Right lobe of liver (tissue), 4 donors: ENCODE data around the gene FAM163B.

Experiments
- POLR2A ChIP-seq: fragments of 450-650 bp; IDR thresholded peaks from one replicate; pipeline ENCODE4 v1.6.1; 2017; ENCODE audit warnings: antibody characterized with exemption, mild to moderate bottlenecking
- TF ChIP-seq, protein P1 (sequence below), 4 donors: fragments of 200-600 bp in 3 of 4; fragments of 450-650 bp in 1 of 4; IDR thresholded peaks; one replicate each; pipeline versions ENCODE4 v1.5.1 to v1.8.0; 2016 to 2022; ENCODE audit warnings: antibody characterized with exemption in 4 of 4, mild to moderate bottlenecking in 2 of 4
- donor health status: DM: no; HTN: no; CAD: no.
- donor health status: DM: no; HTN: no; CAD: no.
- donor health status: DM: no; HTN: yes; CAD: no.

DNA sequence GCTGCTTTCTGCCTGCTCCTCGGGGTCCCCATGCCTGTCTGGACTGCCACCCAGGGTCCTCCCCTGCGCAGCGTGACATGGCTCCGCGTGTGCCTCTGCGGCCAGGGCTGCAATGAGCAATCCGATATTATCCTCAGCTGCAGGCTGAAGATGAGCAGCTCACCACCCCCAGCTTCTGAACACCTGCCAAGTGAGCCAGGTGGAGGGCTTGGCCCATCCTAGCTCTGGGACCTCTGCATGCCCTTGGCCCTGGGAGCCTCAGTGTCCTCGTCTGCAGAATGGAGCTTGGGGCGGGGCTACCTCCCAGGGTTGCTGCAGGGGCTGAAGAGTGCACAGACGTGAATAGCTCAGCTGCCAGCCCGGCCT, 80.3 kb downstream of the FAM163B start:
- TF ChIP-seq POLR2A, result no peak
- TF ChIP-seq, protein P1, sequence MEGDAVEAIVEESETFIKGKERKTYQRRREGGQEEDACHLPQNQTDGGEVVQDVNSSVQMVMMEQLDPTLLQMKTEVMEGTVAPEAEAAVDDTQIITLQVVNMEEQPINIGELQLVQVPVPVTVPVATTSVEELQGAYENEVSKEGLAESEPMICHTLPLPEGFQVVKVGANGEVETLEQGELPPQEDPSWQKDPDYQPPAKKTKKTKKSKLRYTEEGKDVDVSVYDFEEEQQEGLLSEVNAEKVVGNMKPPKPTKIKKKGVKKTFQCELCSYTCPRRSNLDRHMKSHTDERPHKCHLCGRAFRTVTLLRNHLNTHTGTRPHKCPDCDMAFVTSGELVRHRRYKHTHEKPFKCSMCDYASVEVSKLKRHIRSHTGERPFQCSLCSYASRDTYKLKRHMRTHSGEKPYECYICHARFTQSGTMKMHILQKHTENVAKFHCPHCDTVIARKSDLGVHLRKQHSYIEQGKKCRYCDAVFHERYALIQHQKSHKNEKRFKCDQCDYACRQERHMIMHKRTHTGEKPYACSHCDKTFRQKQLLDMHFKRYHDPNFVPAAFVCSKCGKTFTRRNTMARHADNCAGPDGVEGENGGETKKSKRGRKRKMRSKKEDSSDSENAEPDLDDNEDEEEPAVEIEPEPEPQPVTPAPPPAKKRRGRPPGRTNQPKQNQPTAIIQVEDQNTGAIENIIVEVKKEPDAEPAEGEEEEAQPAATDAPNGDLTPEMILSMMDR (IDR thresholded peaks at IDR 0.05), result no peak
